PC-9 (cell line): ENCODE measurements around the gene TMEM88.

Source experiments
- CTCF ChIP-seq: fragments of 200-600 bp; sonication (generic); conservative IDR thresholded peaks from 2 replicates; pipeline ENCODE4 v1.6.1; 2017; ENCODE audit warnings: mixed run types, antibody characterized with exemption, mild to moderate bottlenecking, moderate library complexity
- EZH2 ChIP-seq: fragments of 200-600 bp; sonication (generic); IDR thresholded peaks from 2 replicates; pipeline ENCODE4 v1.8.0; 2017; ENCODE audit warnings: antibody characterized with exemption, low read depth

GRCh38 chr17:7889166-7889955, 34.5 kb downstream of the TMEM88 start:
- no peak for TF ChIP-seq EZH2
- TF ChIP-seq CTCF, result peak; percentile 43; the same call in 1 of the 2 replicates
